ENCODE results near the gene NFAM1.

GRCh38 chr22:42376711-42377554 is 55.3 kb downstream of the NFAM1 start:
- no peak for TF ChIP-seq ZNF121 (CRISPR knock-in tag; IDR thresholded peaks at IDR 0.05)
- TF ChIP-seq, protein P1, sequence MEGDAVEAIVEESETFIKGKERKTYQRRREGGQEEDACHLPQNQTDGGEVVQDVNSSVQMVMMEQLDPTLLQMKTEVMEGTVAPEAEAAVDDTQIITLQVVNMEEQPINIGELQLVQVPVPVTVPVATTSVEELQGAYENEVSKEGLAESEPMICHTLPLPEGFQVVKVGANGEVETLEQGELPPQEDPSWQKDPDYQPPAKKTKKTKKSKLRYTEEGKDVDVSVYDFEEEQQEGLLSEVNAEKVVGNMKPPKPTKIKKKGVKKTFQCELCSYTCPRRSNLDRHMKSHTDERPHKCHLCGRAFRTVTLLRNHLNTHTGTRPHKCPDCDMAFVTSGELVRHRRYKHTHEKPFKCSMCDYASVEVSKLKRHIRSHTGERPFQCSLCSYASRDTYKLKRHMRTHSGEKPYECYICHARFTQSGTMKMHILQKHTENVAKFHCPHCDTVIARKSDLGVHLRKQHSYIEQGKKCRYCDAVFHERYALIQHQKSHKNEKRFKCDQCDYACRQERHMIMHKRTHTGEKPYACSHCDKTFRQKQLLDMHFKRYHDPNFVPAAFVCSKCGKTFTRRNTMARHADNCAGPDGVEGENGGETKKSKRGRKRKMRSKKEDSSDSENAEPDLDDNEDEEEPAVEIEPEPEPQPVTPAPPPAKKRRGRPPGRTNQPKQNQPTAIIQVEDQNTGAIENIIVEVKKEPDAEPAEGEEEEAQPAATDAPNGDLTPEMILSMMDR (CRISPR knock-in tag; IDR thresholded peaks at IDR 0.05): no peak
- TF ChIP-seq ONECUT2 (CRISPR knock-in tag; IDR thresholded peaks at IDR 0.05): no peak
- no peak for TF ChIP-seq ELF3 (CRISPR knock-in tag; IDR thresholded peaks at IDR 0.05)
- TF ChIP-seq POLR2G (IDR thresholded peaks at IDR 0.05; ENCODE audit: low read depth, low read length): no peak
- TF ChIP-seq DNMT1 (CRISPR knock-in tag; IDR thresholded peaks at IDR 0.05): no peak
- no peak for TF ChIP-seq EZH2 (conservative IDR thresholded peaks at IDR 0.05; ENCODE audit: low read depth, low read length)
- TF ChIP-seq, protein P2, sequence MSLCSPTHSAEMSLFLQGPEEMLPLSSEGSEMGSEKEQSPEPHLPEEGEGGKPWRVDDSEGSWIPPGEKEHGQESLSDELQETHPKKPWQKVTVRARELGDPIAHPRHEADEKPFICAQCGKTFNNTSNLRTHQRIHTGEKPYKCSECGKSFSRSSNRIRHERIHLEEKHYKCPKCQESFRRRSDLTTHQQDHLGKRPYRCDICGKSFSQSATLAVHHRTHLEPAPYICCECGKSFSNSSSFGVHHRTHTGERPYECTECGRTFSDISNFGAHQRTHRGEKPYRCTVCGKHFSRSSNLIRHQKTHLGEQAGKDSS (CRISPR knock-in tag; IDR thresholded peaks at IDR 0.05; ENCODE audit: borderline replicate concordance, low read depth): no peak
- TF ChIP-seq ELF4 (CRISPR knock-in tag; IDR thresholded peaks at IDR 0.05; ENCODE audit: borderline replicate concordance): no peak
- no peak for TF ChIP-seq ZNF101 (CRISPR knock-in tag; IDR thresholded peaks at IDR 0.05; ENCODE audit: borderline replicate concordance, low read depth)
- no peak for TF ChIP-seq TCF12 (IDR thresholded peaks at IDR 0.05)
- TF ChIP-seq TCF12 (CRISPR knock-in tag; IDR thresholded peaks at IDR 0.05): no peak
- no peak for TF ChIP-seq MLX (CRISPR knock-in tag; IDR thresholded peaks at IDR 0.05)
- no peak for TF ChIP-seq ATM (IDR thresholded peaks at IDR 0.05; ENCODE audit: borderline replicate concordance)
- no peak for TF ChIP-seq ZNF235 (CRISPR knock-in tag; IDR thresholded peaks at IDR 0.05; ENCODE audit: borderline replicate concordance)
